Measurements from ENCODE around the gene CAND2. TPM values are rescaled to one million over a fixed set of nuclear protein-coding genes. Genes with fewer than 3 reads are reported as not detected.

Gene CAND2
- total and polyA plus RNA-seq, 9 donors = 3.5 to 25.1 (median 16.6) TPM

DNA sequence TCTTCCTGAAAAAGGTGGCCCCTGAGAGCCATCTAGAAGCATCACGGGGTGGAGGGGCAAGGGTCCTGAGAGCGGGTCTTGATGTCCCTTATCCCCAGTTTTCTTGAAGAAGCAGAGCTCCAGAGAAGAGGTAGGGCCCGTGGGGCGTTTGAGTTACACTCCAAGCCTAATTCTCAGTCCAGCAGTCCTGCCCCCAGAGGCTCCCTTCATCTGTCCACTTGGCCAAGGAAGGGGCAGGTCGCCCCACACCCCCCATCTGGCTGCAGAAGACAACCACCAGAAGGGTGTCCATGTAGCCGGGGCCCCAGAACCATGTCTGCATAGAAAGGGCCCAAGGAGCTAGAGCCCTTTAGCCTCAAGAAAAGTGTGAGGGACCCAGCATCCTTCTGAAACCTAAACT lies 70.4 kb downstream of the CAND2 start:
- Histone ChIP-seq H3K9me3 (no peaks in the 10 kb centered on the region), H3K36me3 (no peaks in the 10 kb centered on the region), H3K4me1 (ENCODE audit: insufficient read depth) (no peaks in the 10 kb centered on the region), H3K4me3 (no peak overlapping the region), H3K27ac (no peak overlapping the region), H3K27me3 (no peaks in the 10 kb centered on the region)
- no peak for TF ChIP-seq POLR2A (IDR thresholded peaks at IDR 0.05)
- TF ChIP-seq, protein P1, sequence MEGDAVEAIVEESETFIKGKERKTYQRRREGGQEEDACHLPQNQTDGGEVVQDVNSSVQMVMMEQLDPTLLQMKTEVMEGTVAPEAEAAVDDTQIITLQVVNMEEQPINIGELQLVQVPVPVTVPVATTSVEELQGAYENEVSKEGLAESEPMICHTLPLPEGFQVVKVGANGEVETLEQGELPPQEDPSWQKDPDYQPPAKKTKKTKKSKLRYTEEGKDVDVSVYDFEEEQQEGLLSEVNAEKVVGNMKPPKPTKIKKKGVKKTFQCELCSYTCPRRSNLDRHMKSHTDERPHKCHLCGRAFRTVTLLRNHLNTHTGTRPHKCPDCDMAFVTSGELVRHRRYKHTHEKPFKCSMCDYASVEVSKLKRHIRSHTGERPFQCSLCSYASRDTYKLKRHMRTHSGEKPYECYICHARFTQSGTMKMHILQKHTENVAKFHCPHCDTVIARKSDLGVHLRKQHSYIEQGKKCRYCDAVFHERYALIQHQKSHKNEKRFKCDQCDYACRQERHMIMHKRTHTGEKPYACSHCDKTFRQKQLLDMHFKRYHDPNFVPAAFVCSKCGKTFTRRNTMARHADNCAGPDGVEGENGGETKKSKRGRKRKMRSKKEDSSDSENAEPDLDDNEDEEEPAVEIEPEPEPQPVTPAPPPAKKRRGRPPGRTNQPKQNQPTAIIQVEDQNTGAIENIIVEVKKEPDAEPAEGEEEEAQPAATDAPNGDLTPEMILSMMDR (IDR thresholded peaks at IDR 0.05) = no peak
- no peak for TF ChIP-seq EP300 (IDR thresholded peaks at IDR 0.05)
- intact Hi-C loops (cut with DNase I) = loop anchor here in 2 of 4 donors (2.0 to 10.0 kb wide), 2 partner anchors 26 to 118 kb away; no protein-coding TSS in a partner anchor
- no peak for DNase-seq
- 75 to 80% (median 76%) methylated on average over 6 of the region's 6 CpGs for WGBS, 3 donors

DNA sequence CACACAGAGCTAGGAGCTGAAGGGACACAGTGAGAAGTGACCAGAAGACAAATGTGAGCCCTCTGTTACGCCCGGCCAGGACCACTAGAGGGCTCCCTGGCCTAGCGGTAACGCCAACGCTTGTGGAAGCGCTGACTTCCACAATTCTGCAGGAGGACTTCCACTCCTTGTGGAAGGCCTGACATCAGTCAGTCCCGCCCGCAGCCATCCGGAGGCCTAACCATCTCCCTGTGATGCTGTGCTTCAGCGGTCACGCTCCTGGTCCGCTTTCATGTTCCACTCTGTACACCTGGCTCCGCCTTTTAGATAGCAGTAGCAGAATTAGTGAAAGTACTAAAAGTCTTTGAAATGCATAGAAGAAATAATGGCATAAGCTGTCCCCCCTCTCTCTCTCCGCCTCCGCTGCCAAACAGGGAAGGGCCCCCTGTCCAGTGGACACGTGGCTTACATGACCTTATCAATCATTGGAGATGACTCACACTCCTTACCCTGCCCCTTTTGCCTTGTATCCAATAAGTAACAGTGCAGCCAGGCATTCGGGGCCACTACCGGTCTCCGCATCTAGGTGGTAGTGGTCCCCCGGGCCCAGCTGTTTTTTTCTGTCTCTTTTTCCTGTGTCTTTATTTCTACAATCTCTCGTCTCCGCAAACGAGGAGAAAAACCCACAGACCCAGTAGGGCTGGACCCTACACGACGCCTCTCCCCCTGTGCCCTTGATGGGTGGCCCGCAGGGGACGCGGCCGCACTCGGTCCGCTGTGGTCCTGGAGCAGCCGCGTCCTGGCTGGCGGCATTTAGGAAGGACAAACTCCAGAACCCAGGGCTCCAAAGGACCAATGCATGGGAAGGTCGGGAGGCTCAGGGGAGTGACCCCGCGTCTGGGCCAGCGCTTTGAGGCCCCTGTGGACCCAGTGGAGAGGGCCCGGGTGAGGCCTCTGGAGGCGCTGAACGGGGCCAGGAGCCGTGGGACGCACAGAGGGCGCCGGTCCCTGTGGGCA lies 71.9 kb downstream of the CAND2 start:
- Histone ChIP-seq H3K27me3 (no peaks in the 10 kb centered on the region), H3K4me3 (peak overlapping the region; percentile 5), H3K36me3 (no peaks in the 10 kb centered on the region), H3K4me1 (ENCODE audit: insufficient read depth) (no peaks in the 10 kb centered on the region), H3K9me3 (no peaks in the 10 kb centered on the region), H3K27ac (no peak overlapping the region)
- intact Hi-C loops (cut with DNase I) = loop anchor here in 1 of 4 donors (10.0 kb wide), 1 partner anchor 116 kb away; no protein-coding TSS in a partner anchor
- TF ChIP-seq POLR2A (IDR thresholded peaks at IDR 0.05) = no peak
- TF ChIP-seq, protein P1 (IDR thresholded peaks at IDR 0.05) = peak; percentile 39 to 87 (median 79)
- 42 to 47% (median 43%) methylated on average over 44 to 45 of the region's 45 CpGs for WGBS, 3 donors
- DNase-seq = peak; percentile 67 to 86 (median 83)

DNA sequence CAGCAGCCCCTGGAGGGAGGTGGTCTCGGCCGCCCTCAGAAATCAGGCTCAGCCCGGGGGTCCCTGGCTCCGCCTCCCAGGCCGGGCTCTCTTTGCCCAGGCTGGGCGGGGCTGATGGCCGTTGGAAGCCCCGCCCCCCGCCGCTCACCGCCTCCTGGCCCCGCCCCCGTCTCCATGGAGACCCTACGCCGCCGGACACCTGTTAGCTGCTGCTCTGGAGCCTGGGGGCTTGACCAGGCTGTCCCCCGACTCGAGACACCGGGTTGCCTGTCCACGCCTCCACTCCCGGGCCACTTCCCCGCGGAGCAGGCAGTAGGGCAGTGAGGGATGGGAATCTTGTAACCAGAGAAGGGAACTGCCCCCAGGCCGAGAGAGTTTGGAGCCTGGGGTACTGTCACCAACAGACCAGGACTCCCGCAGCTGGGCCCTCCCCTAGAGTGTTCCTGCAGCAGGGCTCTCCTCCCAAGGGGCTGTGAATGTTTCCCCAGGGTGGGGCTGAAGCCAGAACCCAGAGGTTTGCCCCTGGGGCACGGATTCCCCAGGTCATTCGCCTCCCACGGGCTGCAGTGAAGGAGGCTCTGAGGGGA lies 72.6 kb downstream of the CAND2 start:
- TF ChIP-seq EP300 (IDR thresholded peaks at IDR 0.05) = no peak
- no peak overlapping the region for H3K27ac ChIP-seq
- H3K9me3 ChIP-seq = no peaks in the 10 kb centered on the region
- 10 to 13% (median 10%) methylated on average over 20 to 28 of the region's 28 CpGs for WGBS, 3 donors
- peak in 4 of 5 donors; percentile 38 to 71 (median 62) for DNase-seq
- H3K4me3 ChIP-seq = peak overlapping the region; percentile 5
- intact Hi-C loops (cut with DNase I) = loop anchor here in 1 of 4 donors (10.0 kb wide), 1 partner anchor 116 kb away; no protein-coding TSS in a partner anchor
- no peaks in the 10 kb centered on the region for H3K27me3 ChIP-seq
- no peaks in the 10 kb centered on the region for H3K36me3 ChIP-seq
- H3K4me1 ChIP-seq (ENCODE audit: insufficient read depth) = no peaks in the 10 kb centered on the region

DNA sequence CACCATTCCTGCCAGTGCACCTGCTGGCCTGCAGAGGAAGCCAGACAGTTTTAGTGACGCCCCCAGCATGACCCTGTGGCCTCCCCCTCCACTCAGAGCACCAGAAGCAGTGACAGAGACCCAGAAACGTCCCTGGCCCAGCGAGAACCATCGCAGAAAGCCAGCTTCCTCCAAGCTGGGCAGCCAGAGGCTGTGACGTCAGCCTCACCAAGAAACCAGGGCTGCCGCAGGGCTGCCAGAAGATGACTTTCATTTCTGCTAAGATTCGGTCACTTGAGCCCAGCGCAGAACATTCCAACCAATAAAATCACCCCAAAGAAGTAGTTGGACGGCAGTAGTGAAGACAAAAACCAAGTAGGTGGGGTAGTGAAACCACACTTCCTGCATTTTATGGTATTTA lies 74.5 kb downstream of the CAND2 start:
- Histone ChIP-seq H3K27ac (no peak overlapping the region), H3K9me3 (no peaks in the 10 kb centered on the region), H3K4me3 (no peak overlapping the region), H3K27me3 (no peaks in the 10 kb centered on the region), H3K4me1 (ENCODE audit: insufficient read depth) (no peaks in the 10 kb centered on the region), H3K36me3 (no peaks in the 10 kb centered on the region)
- WGBS, 3 donors = 73 to 78% (median 73%) methylated on average over 9 of the region's 9 CpGs
- intact Hi-C loops (cut with DNase I) = loop anchor here in 1 of 4 donors (5.0 kb wide), 1 partner anchor 116 kb away; no protein-coding TSS in a partner anchor
- DNase-seq = no peak
- no peak for TF ChIP-seq EP300 (IDR thresholded peaks at IDR 0.05)
- no peak for TF ChIP-seq POLR2A (IDR thresholded peaks at IDR 0.05)
- TF ChIP-seq, protein P1 (IDR thresholded peaks at IDR 0.05) = no peak
